Uterus (tissue), 2 donors: ENCODE results near the gene OR6B3.

ENCODE experiments used
- POLR2A ChIP-seq, 2 donors: fragments of 450-650 bp; IDR thresholded peaks; one replicate each; pipeline ENCODE4 v1.6.1; 2016; ENCODE audit warnings: antibody characterized with exemption in 2 of 2, mild to moderate bottlenecking in 1 of 2, moderate library complexity in 1 of 2
- TF ChIP-seq, protein P1 (sequence below), 4 experiments: fragments of 200-600 bp in 2 of 4; fragments of 450-650 bp in 2 of 4; sonication (generic) in 2 of 4; IDR thresholded peaks; one replicate each; pipeline ENCODE4 v1.5.1; 2016 to 2019; ENCODE audit warnings: antibody characterized with exemption in 4 of 4, mild to moderate bottlenecking in 2 of 4, moderate library complexity in 1 of 4

GRCh38 chr2:240069829-240070228 is 16.5 kb upstream of the OR6B3 start:
- TF ChIP-seq, protein P1, sequence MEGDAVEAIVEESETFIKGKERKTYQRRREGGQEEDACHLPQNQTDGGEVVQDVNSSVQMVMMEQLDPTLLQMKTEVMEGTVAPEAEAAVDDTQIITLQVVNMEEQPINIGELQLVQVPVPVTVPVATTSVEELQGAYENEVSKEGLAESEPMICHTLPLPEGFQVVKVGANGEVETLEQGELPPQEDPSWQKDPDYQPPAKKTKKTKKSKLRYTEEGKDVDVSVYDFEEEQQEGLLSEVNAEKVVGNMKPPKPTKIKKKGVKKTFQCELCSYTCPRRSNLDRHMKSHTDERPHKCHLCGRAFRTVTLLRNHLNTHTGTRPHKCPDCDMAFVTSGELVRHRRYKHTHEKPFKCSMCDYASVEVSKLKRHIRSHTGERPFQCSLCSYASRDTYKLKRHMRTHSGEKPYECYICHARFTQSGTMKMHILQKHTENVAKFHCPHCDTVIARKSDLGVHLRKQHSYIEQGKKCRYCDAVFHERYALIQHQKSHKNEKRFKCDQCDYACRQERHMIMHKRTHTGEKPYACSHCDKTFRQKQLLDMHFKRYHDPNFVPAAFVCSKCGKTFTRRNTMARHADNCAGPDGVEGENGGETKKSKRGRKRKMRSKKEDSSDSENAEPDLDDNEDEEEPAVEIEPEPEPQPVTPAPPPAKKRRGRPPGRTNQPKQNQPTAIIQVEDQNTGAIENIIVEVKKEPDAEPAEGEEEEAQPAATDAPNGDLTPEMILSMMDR (IDR thresholded peaks at IDR 0.05), result no peak
- TF ChIP-seq POLR2A (IDR thresholded peaks at IDR 0.05), result no peak
